ENCODE results near the gene SPINT2.
A peak's percentile ranks its signal among the peaks of the same experiment; 100 is the strongest.
"Not testable (repeated sequence)": the region's sequence is repeated elsewhere in the genome, so short reads cannot be mapped to it uniquely, and the experiment has no call there.

The SPINT2 gene

GRCh38 chr19:38255383-38256014 is 8.9 kb upstream of the SPINT2 start:
- H3K36me3 ChIP-seq (ENCODE audit: control insufficient read depth in 1 of 2, insufficient read depth in 2 of 2, low read length in 2 of 2) = no peaks in the 10 kb centered on the region
- no peak overlapping the region for H3K27ac ChIP-seq (ENCODE audit: low read length)
- peaks cover 0 to 33% of the 10 kb centered on the region in 2 donors for H3K4me1 ChIP-seq (ENCODE audit: control insufficient read depth in 1 of 2, insufficient read depth in 2 of 2, low read length in 2 of 2)
- no peaks in the 10 kb centered on the region for H3K9me3 ChIP-seq (ENCODE audit: control insufficient read depth in 1 of 2, low read length in 2 of 2)
- H3K4me3 ChIP-seq (ENCODE audit: low read depth in 1 of 2, low read length in 2 of 2) = peak overlapping the region; percentile 56 to 72
- H3K27me3 ChIP-seq (ENCODE audit: low read depth, low read length) = no peaks in the 10 kb centered on the region

- H3K27me3 ChIP-seq (ENCODE audit: low read depth, low read length); H3K36me3 ChIP-seq (ENCODE audit: control insufficient read depth in 1 of 2, insufficient read depth in 2 of 2, low read length in 2 of 2); H3K9me3 ChIP-seq (ENCODE audit: control insufficient read depth in 1 of 2, low read length in 2 of 2); H3K4me3 ChIP-seq (ENCODE audit: low read depth in 1 of 2, low read length in 2 of 2); H3K27ac ChIP-seq (ENCODE audit: low read length): not testable (repeated sequence)
- H3K4me1 ChIP-seq (ENCODE audit: control insufficient read depth in 1 of 2, insufficient read depth in 2 of 2, low read length in 2 of 2) = peaks cover 4 to 13% of the 10 kb centered on the region in 2 donors
Observed at GRCh38 chr19:38261942-38262341, 2.4 kb upstream of the SPINT2 start.

- Histone ChIP-seq H3K9me3 (ENCODE audit: control insufficient read depth in 1 of 2, low read length in 2 of 2) (no peaks in the 10 kb centered on the region), H3K4me1 (ENCODE audit: control insufficient read depth in 1 of 2, insufficient read depth in 2 of 2, low read length in 2 of 2) (peaks cover 4 to 13% of the 10 kb centered on the region in 2 donors), H3K27ac (ENCODE audit: low read length) (no peak overlapping the region), H3K27me3 (ENCODE audit: low read depth, low read length) (no peaks in the 10 kb centered on the region), H3K4me3 (ENCODE audit: low read depth in 1 of 2, low read length in 2 of 2) (no peak overlapping the region), H3K36me3 (ENCODE audit: control insufficient read depth in 1 of 2, insufficient read depth in 2 of 2, low read length in 2 of 2) (no peaks in the 10 kb centered on the region)
Observed at GRCh38 chr19:38262585-38263268, 1.6 kb upstream of the SPINT2 start.

- Histone ChIP-seq H3K36me3 (ENCODE audit: control insufficient read depth in 1 of 2, insufficient read depth in 2 of 2, low read length in 2 of 2) (no peaks in the 10 kb centered on the region), H3K9me3 (ENCODE audit: control insufficient read depth in 1 of 2, low read length in 2 of 2) (no peaks in the 10 kb centered on the region), H3K4me3 (ENCODE audit: low read depth in 1 of 2, low read length in 2 of 2) (peak overlapping the region; percentile 16 to 73), H3K4me1 (ENCODE audit: control insufficient read depth in 1 of 2, insufficient read depth in 2 of 2, low read length in 2 of 2) (peaks cover 4 to 13% of the 10 kb centered on the region in 2 donors), H3K27me3 (ENCODE audit: low read depth, low read length) (no peaks in the 10 kb centered on the region), H3K27ac (ENCODE audit: low read length) (peak overlapping the region; percentile 31)
Observed at GRCh38 chr19:38263689-38264485, 486 bp upstream of the SPINT2 start.

GRCh38 chr19:38265213-38265861 is 964 bp downstream of the SPINT2 start:
- Histone ChIP-seq H3K4me3 (ENCODE audit: low read depth in 1 of 2, low read length in 2 of 2) (peak overlapping the region; percentile 51 to 73), H3K9me3 (ENCODE audit: control insufficient read depth in 1 of 2, low read length in 2 of 2) (no peaks in the 10 kb centered on the region), H3K4me1 (ENCODE audit: control insufficient read depth in 1 of 2, insufficient read depth in 2 of 2, low read length in 2 of 2) (peaks cover 4 to 13% of the 10 kb centered on the region in 2 donors), H3K27ac (ENCODE audit: low read length) (peak overlapping the region; percentile 71), H3K27me3 (ENCODE audit: low read depth, low read length) (no peaks in the 10 kb centered on the region), H3K36me3 (ENCODE audit: control insufficient read depth in 1 of 2, insufficient read depth in 2 of 2, low read length in 2 of 2) (no peaks in the 10 kb centered on the region)

GRCh38 chr19:38265921-38266429 is 1.6 kb downstream of the SPINT2 start:
- peak overlapping the region; percentile 71 for H3K27ac ChIP-seq (ENCODE audit: low read length)
- no peaks in the 10 kb centered on the region for H3K9me3 ChIP-seq (ENCODE audit: control insufficient read depth in 1 of 2, low read length in 2 of 2)
- peaks cover 4 to 13% of the 10 kb centered on the region in 2 donors for H3K4me1 ChIP-seq (ENCODE audit: control insufficient read depth in 1 of 2, insufficient read depth in 2 of 2, low read length in 2 of 2)
- H3K4me3 ChIP-seq (ENCODE audit: low read depth in 1 of 2, low read length in 2 of 2) = peak overlapping the region in 1 of 2 donors; percentile 51
- H3K27me3 ChIP-seq (ENCODE audit: low read depth, low read length) = no peaks in the 10 kb centered on the region
- H3K36me3 ChIP-seq (ENCODE audit: control insufficient read depth in 1 of 2, insufficient read depth in 2 of 2, low read length in 2 of 2) = no peaks in the 10 kb centered on the region

- Histone ChIP-seq H3K4me1 (ENCODE audit: control insufficient read depth in 1 of 2, insufficient read depth in 2 of 2, low read length in 2 of 2) (peaks cover 4 to 13% of the 10 kb centered on the region in 2 donors), H3K27me3 (ENCODE audit: low read depth, low read length) (no peaks in the 10 kb centered on the region), H3K36me3 (ENCODE audit: control insufficient read depth in 1 of 2, insufficient read depth in 2 of 2, low read length in 2 of 2) (no peaks in the 10 kb centered on the region), H3K4me3 (ENCODE audit: low read depth in 1 of 2, low read length in 2 of 2) (no peak overlapping the region), H3K27ac (ENCODE audit: low read length) (peak overlapping the region; percentile 43), H3K9me3 (ENCODE audit: control insufficient read depth in 1 of 2, low read length in 2 of 2) (no peaks in the 10 kb centered on the region)
Observed at GRCh38 chr19:38266981-38267597, 2.7 kb downstream of the SPINT2 start.

- H3K4me1 ChIP-seq (ENCODE audit: control insufficient read depth in 1 of 2, insufficient read depth in 2 of 2, low read length in 2 of 2) = peaks cover 4 to 13% of the 10 kb centered on the region in 2 donors
- H3K36me3 ChIP-seq (ENCODE audit: control insufficient read depth in 1 of 2, insufficient read depth in 2 of 2, low read length in 2 of 2) = no peaks in the 10 kb centered on the region
- H3K27me3 ChIP-seq (ENCODE audit: low read depth, low read length) = no peaks in the 10 kb centered on the region
- H3K4me3 ChIP-seq (ENCODE audit: low read depth in 1 of 2, low read length in 2 of 2) = no peak overlapping the region
- no peaks in the 10 kb centered on the region for H3K9me3 ChIP-seq (ENCODE audit: control insufficient read depth in 1 of 2, low read length in 2 of 2)
- peak overlapping the region; percentile 43 for H3K27ac ChIP-seq (ENCODE audit: low read length)
Observed at GRCh38 chr19:38267761-38268483, 3.5 kb downstream of the SPINT2 start.

- Histone ChIP-seq H3K9me3 (ENCODE audit: control insufficient read depth in 1 of 2, low read length in 2 of 2) (no peaks in the 10 kb centered on the region), H3K27ac (ENCODE audit: low read length) (no peak overlapping the region), H3K36me3 (ENCODE audit: control insufficient read depth in 1 of 2, insufficient read depth in 2 of 2, low read length in 2 of 2) (no peaks in the 10 kb centered on the region), H3K4me1 (ENCODE audit: control insufficient read depth in 1 of 2, insufficient read depth in 2 of 2, low read length in 2 of 2) (peaks cover 4 to 13% of the 10 kb centered on the region in 2 donors), H3K4me3 (ENCODE audit: low read depth in 1 of 2, low read length in 2 of 2) (no peak overlapping the region), H3K27me3 (ENCODE audit: low read depth, low read length) (no peaks in the 10 kb centered on the region)
Observed at GRCh38 chr19:38268539-38268938, 4.2 kb downstream of the SPINT2 start.

- H3K27ac ChIP-seq (ENCODE audit: low read length) = no peak overlapping the region
- no peaks in the 10 kb centered on the region for H3K4me1 ChIP-seq (ENCODE audit: control insufficient read depth in 1 of 2, insufficient read depth in 2 of 2, low read length in 2 of 2)
- no peaks in the 10 kb centered on the region for H3K36me3 ChIP-seq (ENCODE audit: control insufficient read depth in 1 of 2, insufficient read depth in 2 of 2, low read length in 2 of 2)
- H3K9me3 ChIP-seq (ENCODE audit: control insufficient read depth in 1 of 2, low read length in 2 of 2) = no peaks in the 10 kb centered on the region
- H3K27me3 ChIP-seq (ENCODE audit: low read depth, low read length) = no peaks in the 10 kb centered on the region
- H3K4me3 ChIP-seq (ENCODE audit: low read depth in 1 of 2, low read length in 2 of 2) = no peak overlapping the region
Observed at GRCh38 chr19:38270587-38271167, 6.3 kb downstream of the SPINT2 start.

Measured in muscle layer of duodenum (tissue), 2 donors.